SIG-M5 treated with dmso at 0.1 percent for 504 hours (cell line): ENCODE measurements around the gene XRCC1.
A peak's percentile ranks its signal among the peaks of the same experiment; 100 is the strongest.
"Not testable (repeated sequence)": the region's sequence is repeated elsewhere in the genome, so short reads cannot be mapped to it uniquely, and the experiment has no call there.

Experiments
- DNase-seq: peaks from one replicate; lab custom pipeline; 2025; ENCODE audit not compliant: unreplicated experiment; lab: John Stamatoyannopoulos, UW

Gene XRCC1

DNA sequence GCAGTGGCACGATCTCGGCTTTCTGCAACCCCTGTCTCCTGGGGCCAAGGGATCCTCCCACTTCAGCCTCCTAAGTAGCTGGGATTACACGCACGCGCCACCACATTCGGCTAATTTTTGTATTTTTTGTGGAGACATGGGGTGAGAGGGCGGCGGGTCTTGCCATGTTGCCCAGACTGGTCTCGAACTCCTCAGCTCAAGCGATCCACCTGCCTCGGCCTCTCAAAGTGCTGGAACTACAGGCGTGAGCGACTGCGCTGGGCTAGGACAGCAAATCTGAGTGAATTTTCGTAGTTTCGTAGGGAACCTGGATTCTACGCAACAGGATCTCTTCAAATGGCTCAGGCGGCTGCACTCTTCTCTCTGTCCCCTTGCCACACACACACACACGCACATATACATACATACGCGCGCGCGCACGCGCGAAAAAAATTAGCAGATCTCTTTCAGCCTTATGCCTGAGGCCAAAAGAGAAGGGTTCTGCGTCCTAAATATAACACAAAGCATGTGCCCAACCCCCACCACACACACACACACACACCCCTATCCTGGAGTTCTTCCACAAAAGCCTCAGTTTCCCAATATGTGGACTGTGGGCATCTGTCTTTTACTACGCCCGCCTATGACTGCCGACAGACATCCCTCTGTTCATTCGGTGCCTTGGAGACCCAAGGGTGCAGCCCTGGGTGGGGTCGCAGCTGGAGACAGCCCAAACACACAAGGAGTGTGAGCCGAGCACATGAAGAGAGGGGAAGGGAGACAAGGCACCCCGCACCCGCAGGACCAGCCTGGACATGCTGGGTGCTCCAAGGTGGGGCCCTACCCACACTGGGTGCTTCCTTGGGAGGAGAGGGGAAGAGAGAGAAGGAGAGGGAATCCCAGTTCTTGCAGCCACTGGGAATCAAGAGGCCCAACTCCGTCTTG is 890 bp upstream of the XRCC1 start:
- DNase-seq: peak; percentile 24

DNA sequence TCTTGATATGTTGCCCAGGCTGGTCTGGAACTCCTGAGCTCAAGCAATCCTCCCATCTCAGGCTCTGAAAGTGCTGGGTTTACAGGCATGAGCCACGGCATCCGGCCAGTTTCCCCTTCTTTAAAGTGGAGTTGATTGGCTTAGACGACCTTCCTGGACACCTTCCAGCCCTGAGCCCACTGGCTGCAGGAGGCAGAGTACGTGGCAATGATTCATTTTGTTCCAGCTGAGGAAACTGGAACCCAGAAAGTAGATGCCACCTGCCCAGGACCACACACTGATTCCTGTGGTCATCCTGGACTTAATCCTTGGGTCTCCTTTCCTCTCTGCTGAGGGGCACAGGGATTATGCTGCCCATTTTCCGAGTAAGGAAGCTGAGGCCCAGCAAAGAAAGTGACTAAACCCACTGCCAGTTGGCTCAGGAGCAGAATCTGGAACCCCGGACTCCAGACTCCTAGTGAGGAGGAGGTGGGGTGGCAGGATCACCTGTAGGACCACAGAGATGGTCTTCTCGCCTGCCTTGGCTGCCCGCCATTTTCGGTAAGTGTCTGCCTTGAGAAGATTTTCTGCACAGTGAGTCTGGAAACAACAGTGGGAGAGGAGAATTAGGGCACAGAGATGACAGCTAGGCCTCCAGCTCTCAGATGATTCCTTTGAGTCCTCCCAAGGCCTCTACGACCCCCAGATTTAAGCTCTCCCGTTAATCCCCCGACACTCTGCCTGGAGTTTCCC is 737 bp downstream of the XRCC1 start:
- DNase-seq: no peak

DNA sequence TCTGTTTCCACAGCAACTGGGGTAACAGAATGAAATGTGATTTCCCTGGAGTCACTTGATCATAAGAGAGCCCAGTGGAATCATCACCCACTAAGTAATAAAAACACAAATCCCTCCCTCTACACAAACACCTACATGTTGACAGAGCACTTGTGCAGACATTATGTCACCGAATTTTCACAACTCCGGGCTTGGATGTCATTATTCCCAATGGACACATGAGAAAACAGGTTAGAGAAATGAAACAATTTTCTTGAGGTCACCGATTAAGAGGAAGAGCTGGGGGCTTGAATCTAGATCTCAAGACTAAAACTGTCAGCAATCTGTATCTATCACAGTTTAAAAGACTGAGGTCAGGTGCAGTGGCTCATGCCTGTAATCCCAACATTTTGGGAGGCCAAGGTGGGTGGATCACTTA is 3.1 kb downstream of the XRCC1 start:
- DNase-seq: no peak

DNA sequence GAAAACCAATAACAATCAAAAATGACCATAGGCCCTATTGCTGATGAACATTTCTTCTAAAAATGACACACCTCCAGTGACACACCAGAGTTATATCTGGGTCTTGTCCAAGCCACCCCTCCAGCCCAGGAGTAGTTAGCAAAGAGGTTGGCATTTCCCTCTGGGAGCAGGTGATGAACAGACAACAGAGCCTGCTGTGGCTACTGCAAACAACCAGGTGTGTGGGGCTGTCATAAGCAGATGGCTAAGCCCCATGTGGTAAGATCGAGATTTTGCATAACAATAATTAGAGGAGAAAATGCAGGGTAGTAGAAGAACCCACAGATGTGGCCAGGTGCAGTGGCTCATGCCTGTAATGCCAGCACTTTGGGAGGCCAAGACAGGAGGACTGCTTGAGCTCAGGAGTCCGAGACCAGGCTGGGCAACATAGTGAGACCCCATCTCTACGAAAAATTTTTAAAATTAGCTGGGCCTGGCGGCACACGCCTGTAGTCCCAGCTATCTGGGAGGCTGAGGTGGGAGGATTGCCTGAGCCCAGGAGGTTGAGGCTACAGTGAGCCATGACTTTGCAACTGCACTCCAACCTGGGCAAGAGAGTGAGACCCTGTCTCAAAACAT is 5.0 kb downstream of the XRCC1 start:
- DNase-seq: no peak

DNA sequence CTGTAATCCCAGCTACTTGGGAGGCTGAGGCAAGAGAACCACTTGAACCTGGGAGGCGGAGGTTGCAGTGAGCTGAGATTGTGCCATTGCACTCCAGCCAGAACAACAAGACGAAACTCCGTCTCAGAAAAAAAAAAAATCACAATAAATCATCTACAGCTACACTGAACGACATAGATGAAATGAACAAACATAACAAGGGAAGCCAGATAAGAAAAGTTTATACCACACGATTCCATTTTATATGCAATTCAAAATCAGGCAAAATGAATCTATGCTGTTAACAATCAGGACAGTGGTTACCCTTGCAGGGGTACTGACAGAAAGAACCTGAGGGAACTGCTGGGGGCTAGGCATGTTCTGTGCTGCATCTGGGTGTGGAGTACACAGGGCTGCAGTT is 5.7 kb downstream of the XRCC1 start:
- DNase-seq: no peak

DNA sequence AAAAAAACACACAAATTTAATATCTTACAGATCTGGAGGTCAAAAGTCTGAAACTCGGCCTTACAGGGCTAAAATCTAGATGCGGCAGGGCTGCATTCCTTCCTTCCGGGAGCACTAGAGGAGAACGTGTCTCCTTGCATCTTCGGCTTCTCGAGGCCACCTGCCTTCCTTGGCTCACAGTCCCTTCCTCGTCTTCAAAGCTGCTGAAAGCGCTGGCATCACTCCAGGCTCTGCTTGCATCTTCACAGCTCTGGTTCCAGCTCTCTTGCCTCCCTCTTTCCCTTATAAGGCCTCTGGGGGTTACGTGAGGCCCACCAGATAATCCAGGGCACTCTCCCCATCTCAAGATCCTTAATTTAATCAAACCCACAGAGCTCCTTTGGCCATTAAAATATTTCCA is 10.5 kb downstream of the XRCC1 start:
- no peak for DNase-seq

DNA sequence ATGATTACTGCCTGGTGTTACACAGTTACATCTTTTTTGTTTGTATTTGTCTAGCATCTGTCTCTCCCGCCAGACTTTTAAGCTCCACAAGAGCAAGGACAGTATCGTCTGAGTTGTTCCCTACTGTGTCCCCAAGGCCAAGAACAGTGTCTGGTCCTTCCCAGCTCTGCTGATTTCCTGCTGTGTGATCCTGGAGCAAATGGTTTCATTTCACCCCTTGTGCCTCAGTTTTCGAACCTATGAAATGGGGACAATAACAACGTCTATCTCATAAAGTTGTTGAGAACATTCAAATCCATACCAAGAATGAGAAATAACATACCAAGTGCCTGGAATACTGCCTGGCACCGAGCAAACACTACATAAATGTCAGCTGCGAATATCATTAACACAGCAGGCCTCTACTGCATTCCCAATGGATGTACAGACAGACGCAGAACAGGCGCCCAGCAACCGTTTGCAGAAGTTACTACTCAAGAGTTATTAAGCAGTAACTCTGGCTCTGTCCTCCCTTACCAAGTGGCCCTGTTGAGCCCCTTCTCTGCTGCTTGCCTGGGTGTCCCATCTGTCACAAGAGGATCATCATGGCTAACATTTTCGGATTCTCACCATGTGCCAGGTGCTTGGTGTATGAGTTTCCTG is 11.4 kb downstream of the XRCC1 start:
- no peak for DNase-seq

DNA sequence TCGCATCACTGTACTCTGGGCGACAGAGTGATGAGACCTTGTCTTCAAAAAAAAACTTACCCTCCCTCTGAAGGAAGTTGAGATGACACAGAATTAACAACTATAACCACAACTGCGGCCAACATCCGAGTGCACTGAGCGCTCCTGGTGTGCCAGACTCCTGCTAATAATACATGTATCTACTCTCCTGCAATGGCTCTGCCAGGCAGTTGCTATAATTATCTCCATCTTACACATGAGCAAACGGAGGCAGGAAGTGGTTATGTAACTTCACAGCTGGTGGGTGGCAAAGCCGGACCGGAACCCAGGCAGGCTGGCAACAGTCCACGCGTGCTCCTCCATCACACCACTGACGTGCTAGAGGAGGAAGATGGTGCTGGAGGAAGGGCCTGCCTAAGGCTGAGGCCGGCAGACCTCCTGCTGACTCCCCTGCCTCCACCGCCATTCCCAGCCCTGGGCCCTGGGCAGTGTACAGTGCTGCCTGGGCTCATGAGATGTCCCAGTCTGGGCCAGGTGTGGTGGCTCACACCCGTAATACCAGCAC is 12.6 kb downstream of the XRCC1 start:
- DNase-seq: peak; percentile 97

DNA sequence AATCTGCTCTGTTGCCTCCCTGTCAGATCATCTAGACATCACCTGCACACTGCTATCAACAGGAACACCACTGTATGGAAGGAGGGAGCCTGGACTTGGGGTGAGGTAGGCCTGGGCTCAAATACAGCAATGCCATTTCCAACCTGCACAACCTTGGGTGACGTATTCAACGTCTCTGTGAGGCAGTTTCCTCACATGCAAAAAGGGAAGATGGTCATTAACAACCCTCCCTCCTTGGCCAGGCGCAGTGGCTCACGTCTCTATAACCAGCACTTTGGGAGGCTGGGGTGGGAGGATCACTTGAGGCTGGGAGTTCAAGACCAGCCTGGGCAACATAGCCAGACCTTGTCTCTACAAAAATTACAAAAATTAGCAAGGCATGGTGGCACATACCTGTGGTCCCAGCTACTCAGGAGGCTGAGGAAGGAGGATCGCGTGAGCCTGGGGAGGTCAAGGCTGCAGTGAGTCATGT is 13.1 kb downstream of the XRCC1 start:
- DNase-seq: no peak

DNA sequence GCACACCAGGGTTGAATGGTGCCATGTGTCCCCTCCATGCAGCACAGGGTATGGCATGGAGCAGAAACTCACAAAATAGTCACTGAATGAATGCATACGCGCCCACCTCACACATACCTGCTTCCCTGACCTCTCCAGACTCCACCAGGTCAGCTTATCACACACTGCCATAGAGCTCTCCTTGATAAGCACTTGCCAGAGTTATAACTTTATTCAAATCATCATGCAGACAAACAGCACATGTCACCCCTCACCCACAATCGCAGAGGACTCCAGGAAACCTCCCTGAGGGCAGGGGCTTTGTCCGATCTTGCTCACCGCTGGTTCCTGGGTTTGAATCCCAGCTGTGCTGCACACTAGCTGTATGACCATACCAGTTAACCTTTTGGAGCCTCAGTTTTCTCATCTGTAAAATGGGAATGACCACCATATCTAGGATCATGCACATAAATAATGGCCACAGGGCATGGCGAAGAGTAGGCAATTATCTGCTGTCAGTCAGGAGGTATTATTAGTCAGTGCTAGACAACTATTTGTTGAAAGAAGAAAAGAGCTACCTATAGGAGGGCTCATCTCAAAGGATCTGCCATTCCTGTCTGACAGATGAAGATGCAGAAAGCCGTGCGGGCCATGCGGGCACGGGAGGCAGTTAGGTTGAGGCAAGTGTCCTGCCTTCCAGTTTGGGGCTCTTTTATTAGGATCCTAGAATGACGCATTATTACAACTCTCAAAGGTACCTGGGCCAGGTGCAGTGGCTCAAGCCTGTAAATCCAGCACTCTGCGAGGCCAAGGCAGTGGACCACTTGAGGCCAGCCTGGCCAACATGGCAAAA is 14.0 kb downstream of the XRCC1 start:
- no peak for DNase-seq

DNA sequence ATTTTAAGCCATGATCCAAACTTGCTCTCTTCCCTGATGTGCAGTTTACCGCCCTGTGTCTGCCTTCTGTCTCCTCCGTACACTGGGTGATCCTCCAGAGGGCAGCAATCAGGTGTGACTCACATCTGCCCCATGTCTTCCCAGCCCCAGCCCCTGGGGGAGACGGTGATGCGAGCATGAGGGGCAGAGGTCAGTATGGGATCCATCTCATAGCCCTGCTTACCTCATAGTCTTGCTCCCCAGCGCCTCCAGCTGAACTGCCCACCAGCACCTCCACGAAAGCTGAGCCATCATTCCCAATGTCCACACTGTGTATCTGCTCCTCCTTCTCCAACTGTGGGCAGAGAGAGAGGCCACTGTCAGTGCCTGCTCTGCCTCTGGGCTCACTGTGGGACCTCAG is 14.6 kb downstream of the XRCC1 start:
- no peak for DNase-seq

DNA sequence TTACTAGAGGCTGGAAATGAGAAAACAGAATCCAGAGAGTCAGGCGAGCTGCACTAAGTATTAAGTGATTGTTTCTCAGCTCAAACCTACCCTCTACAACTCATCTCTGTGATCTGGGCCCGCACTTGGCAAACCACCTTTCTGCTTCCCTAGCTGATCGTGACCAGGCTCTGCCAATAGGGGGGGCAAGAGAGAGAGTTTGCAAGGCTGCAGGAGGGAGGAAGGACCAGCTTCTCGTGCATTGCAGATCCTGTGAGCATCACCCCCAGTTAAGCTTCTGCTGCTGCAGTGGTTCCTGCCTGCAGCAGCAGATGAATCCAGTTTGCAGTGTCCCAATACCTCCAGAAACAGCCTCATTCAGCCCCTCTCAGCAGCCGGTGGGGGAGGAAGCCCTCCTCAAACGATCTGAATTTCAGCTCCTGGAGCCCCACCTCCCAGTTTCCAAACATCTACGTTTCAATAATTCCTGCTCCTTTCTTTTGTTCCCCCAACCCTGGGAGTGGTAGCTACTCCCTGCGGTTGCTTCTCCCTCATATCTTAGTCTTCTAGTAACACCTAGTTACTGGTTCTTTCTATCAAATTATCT is 20.0 kb downstream of the XRCC1 start:
- DNase-seq: peak; percentile 67

DNA sequence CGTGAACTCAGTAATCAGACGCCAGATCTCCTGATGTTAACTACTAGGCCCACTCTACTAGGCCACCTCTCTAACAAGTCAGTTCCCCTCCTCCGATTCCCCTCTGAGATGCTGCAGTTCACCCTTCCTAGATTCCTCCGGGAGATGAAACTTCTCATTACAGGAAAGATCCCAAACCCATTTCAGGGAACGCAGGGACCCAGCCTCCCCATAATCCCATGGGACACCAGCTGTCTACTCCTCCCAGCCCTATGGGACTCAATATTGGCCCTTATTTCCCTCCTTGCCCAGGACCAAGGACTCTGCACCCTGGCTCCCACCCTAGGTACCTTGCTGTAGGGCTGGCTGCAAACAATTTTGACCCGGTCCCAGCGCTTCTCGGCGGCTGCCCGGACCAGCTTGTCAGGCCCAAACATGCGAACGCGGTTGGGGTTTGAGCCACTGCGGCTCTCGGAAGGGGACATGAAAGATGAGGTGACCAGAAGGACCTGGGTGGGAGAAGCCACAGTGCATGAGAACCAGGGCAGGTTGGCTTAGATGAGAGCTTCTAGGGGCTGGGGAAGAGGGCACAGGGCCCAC is 20.9 kb downstream of the XRCC1 start:
- no peak for DNase-seq

DNA sequence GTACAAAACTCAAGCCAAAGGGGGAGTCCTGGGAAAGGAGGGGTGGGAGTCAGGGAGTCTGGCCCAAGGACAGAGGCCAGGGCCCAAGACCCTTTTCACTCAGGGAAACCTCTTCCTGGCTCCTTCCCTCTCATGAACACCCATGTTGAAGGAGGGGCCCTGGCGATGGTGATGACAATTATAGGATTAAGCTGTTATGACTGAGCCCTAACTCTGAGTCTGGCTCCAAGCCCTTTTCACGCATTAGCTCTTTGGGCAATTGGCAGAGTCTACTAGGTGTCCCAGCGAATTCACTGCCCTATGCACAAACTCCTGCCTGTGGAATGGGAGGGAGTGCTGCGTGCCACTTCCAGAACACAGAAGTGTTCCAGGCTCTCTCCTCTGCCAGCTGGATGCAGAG is 21.7 kb downstream of the XRCC1 start:
- DNase-seq: no peak

DNA sequence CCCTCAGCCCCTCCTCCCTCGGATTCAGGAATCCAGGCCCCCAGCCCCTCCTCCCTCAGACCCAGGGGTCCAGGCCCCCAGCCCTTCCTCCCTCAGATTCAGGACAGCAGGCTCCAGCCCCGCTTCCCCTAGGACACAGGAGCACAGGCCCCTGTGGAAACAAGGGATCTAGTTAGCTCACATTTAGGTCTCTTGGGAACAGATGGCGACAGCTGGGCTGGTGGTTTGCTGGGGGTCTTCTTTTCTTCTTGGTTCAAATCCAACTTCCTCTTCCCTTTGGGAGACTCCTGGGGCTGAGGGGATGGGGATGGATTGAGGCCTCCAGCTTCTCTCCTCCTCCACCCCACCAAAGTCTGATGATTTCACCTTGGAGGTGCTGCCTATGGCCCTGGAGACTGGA is 22.7 kb downstream of the XRCC1 start:
- DNase-seq: no peak

DNA sequence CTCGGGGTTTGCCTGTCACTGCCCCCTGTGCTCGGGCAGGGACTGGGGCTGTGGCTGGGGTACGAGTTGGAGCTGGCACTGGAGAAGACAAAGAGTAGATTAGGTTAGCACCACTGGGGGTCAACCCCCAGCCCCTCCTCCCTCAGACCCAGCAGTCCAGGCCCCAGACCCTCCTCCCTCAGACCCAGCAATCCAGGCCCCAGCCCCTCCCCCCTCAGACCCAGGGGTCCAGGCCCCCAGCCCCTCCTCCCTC is 23.2 kb downstream of the XRCC1 start:
- no peak for DNase-seq

DNA sequence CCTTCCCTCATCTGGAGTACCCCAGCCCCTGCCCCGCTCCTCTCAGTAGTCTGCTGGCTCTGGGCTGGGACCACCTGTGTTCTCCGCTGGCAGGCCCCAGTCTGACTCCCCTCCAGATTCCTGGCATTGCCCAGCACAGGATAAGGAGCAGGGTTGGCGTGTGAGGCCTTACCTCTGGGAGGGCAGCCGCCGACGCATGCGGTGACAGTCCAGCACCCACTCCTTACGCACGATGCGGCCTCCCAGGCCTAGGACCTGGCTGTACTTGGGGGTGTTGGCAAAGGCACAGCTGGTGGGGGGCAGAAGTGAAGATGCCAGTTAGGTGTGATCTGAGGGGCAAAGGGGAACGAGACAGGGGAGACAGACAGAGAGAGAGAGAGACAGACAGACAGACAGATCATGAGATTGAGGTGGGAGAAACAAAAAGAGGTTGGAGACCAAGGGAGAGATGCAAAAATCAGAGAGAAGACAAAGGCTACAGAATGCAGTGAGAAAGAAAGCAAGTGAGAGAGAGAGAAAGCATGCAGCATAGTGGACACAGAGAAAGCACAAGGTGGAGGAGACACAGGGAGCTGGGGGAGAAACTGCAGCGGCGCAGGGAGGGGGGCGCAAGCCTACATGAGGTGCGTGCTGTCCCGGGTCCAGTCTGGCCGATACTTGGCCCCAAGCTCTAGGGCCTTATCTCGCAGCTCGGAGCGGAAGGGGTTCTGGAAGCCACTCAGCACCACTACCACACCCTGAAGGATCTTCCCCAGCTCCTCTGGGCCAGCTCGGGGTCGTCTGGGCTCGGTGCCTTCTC is 23.7 kb downstream of the XRCC1 start:
- no peak for DNase-seq

DNA sequence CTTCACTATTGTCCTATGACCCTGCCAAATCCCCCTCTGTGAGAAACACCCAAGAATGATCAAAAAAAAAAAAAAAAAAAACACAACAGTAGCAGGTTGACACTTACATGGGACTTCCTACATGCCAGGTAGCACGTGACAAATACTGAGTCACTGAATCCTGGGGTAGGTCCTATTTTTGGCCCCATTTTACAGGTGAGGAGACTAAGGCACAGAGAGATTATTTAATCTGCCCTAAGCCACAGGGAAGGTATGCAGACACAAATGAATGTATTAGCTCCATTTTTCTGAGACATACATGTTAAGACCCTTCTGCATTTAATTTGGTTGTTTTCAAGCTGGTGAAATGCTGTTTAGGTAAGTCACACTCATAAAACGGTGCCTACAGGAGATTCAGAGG is 26.6 kb downstream of the XRCC1 start:
- no peak for DNase-seq

DNA sequence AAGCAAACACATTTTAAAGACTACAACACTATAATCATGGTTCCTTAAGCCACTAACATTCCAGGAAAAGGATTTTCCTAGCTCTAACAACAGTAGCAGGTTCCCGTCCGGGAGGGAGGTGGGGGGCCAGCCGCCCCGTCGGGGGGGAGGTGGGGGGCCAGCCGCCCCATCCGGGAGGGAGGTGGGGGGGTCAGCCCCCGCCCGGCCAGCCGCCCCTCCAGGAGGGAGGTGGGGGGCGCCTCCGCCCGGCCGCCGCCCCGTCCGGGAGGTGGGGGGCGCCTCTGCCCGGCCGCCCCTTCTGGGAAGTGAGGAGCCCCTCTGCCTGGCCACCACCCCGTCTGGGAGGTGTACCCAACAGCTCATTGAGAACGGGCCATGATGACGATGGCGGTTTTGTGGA is 27.4 kb downstream of the XRCC1 start:
- DNase-seq: not testable (repeated sequence)
